Inferior parietal cortex (tissue), 1 donor: ENCODE measurements around the gene MYL12B.
"Not testable (repeated sequence)": the region's sequence is repeated elsewhere in the genome, so short reads cannot be mapped to it uniquely, and the experiment has no call there.

Experiments used
- DNase-seq: peaks from one replicate; pipeline ENCODE4 v3.0.0-alpha.2; 2016; ENCODE audit errors: extremely low spot score

The MYL12B gene

DNA sequence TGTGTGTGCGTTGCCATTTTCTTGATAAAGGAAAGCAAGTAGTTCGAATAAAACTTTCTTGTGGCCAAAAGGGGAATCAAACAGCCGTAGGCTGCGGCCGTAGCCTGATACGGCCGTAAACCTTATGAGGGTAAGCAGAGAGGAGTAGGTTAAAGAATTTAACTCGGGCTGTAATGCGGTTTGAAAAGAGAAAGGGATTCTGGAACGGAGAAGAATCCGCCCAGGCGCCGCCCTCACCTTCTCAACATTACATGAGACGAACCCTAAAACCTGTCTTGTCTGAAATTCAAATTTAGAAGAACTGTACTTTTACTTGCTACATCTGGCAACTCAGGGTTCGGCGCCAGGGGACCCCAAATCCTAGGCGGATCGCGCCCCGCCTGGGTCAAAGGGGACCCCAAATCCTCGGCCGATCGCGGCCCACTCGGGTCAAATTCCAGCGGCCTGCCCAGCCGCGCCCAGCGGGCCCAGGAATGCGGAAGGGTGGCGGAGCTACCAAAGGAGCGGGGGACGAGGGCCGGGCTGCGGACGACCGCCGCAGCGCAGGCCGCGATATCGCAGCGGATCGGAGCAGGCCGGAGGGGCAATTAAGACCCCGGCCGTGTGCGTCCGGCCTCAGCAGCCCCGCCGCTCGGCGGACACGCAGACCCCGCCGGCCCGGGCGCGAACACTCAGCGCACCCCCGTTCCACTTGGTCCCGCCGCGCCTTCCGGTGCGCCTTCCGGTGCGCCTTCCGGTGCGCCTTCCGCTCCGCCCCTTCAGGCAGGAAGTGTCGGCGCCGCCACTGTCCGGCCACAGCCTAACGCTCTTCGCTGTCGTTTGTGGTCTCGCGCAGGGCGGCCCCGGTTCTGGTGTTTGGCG is at the start of gene MYL12B:
TSS of gene MYL12B (plus strand) at position 761 of the 861 bp plus-strand sequence. CDS start 10,766 bp downstream, outside the sequence.
- DNase-seq: peak; percentile 81

DNA sequence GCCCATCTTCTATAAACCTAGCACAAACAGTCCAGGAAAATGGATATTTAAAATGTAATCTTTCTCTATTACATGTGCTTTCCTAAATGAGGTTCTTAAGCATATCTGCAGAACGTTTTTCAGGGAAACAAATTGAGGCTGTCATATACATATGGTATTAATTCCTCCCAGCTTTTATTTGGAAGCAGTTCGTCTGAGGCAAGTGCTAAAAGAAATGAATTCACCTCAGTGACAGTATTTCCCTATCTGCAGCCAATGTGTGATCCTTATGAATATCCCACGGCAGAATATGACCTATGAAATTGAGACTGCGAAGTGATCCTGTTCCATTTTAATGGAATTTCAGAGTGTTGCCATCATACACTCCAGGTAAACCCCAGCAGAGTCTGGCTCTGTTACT is 49.3 kb upstream of the MYL12B start:
- no peak for DNase-seq

- no peak for DNase-seq
These were observed 48.5 kb upstream of the MYL12B start for GRCh38 chr18:3213300-3214059.

GRCh38 chr18:3214855-3215637 is 46.9 kb upstream of the MYL12B start:
- no peak for DNase-seq

GRCh38 chr18:3216987-3217386 is 44.9 kb upstream of the MYL12B start:
- DNase-seq: no peak

DNA sequence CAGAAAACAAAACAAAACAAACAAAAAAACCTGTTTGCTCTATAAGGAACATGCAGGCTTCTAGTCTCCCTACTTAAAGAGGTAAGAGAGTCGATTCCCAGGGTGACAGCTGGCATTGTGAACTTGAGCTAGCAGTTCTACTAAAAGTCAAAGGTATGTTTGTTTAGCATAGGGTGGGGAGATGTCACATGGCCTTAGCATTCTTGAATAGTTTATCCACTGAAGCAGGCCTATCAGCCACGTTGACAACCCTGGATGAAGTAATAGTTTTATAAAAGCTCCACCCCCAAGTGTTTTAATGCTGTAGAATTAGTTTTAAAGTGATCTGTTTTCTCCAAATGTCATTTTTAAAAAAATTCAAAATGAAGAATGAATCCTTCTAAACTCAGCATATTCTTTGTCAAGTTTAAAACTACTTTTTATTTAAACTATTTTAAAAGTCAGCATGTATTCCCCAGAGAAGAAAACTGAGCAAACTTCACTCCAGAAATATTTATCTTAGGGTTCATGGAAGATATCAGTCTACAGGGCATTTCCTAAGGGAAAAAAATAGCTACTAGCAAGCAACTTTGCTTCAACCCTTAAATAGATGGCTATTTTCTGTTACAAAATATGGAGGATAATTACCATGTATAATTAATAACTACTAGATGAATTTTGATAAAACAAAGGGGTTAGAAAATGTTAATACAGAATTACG is 43.8 kb upstream of the MYL12B start:
- DNase-seq: no peak

DNA sequence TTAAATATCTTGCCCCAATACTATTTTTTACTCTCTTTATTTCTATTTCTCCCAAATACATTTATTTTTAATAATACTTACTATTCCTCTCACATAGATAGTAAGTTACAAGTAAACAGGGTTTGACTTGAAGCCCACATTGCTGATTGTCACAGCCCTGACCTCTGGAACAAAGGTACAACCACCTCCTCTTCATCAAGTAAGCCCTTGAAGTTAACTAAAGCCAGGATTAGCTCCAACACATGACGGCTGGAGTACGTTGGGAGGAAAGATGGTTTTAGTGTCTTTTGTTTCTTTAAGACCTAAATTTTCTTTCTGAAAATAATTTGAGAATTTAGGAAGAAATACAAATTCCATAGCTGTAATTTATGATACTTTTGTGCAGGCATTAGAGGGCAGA is 43.1 kb upstream of the MYL12B start:
- DNase-seq: no peak

DNA sequence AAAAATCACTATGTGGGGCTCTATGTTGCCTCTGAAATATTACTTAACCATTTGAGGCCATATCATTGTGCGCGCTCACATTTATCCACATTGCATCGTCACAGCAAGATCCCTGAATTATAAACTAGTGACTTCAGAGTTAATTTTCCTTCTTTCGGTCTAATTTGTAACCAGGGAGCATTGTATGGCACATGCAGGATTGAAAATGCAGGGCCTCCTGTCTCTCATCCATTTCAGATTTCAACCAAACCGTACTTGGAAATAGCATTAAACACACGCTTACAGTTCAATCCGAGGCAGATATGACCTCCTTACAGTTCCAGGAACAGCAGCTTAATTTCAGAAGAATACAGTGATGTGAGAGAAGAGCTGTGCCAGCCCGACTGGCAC is 42.7 kb upstream of the MYL12B start:
- peak; percentile 27 for DNase-seq

DNA sequence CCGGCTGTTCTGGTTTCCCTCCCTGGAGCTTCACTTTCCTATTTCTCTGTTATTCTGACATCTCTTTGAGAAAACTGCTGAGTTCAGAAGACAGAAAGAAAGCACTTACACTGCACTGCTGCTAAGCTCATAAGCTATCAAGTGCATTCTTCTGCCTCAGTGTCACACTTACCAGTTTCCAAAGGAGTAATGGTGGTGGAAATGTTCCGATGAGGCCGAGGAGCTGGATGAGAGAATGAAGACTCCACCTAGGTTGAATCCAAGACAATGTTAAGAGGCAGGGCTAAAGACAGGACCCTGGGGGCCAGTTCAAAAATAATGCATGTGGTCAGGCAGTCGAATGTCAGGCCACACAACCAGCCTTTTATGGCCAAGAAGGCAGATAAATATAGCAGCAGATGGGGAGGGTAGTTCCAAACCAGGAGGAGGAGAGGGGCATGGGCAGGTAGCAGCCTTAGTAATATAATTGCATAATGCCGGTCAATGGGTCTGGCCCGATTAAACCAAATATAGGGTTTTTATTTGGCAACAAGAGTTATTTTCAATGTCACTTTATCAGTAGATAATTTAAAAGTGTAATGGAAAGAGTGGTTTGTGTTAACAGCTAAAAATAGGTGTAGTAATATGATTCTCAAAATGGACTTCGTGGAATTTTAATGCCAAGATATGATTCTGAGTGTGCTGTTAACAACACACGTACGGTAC is 42.1 kb upstream of the MYL12B start, which contains the start of gene MYOM1:
TSS of gene MYOM1 (minus strand) at position 338 of the 705 bp plus-strand sequence. CDS start 4,745 bp downstream, outside the sequence.
- DNase-seq: no peak

DNA sequence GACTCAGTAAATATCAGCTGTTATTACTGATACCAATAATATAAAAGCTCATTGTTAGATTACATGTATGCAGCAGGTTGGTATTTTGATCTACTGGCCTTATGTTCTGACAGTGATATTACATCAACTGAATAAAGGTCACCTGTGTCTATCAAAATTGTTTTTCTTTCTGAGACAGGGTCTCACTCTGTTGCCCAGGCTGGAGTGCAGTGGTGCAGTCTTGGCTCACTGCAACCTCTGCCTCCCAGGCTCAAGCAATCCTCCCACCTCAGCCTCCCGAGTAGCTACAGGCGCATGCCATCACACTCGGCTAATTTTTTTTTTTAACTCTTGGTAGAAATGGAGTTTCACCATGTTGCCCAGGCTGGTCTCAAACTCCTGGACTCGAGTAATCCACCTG is 41.1 kb upstream of the MYL12B start:
- DNase-seq: not testable (repeated sequence)

- no peak for DNase-seq
These were observed 40.4 kb upstream of the MYL12B start for GRCh38 chr18:3221496-3221895.

DNA sequence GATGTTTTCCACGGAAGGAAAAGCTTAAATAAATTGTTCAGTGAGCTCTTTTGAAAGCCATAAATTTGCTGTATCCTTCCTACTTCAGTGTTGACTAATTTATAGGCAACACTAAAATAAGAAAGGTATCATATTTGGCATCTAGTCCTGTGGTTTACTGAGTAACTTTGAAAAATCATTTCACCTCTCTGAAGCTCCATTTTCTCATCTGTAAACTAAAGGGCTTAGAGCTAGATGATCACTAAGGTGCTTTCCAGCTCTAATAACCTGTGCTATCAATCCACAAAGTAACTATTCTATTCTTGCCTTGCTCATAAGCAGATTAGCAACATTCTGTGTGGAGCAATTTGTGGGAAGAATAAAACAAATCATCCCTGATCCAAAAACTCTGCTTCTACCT is 38.6 kb upstream of the MYL12B start:
- DNase-seq: no peak

GRCh38 chr18:3224223-3224622 is 37.7 kb upstream of the MYL12B start:
- no peak for DNase-seq

GRCh38 chr18:3225588-3225987 is 36.3 kb upstream of the MYL12B start:
- DNase-seq: no peak

- DNase-seq: no peak
These were observed 35.9 kb upstream of the MYL12B start for GRCh38 chr18:3226048-3226447.

GRCh38 chr18:3230401-3231334 is 31.3 kb upstream of the MYL12B start:
- no peak for DNase-seq

DNA sequence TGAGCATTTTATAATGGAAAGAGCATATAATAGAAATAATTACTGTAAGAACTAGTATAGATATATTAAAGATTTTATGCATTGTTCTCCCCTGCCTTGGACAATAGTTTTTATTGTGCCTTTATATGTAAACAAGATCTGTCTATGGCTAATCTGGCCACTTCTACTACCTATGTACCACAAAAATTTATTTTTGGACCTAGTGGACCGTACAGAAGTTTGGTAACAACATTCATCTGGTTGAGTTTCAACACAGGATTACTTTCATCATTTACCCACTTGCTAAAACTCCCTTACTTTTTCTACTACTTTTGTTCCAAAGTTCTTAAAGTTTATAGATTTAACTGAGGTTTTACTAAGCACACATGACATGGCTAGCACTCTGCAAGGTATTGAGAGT is 28.9 kb upstream of the MYL12B start:
- DNase-seq: no peak

GRCh38 chr18:3233433-3234168 is 28.3 kb upstream of the MYL12B start:
- no peak for DNase-seq

DNA sequence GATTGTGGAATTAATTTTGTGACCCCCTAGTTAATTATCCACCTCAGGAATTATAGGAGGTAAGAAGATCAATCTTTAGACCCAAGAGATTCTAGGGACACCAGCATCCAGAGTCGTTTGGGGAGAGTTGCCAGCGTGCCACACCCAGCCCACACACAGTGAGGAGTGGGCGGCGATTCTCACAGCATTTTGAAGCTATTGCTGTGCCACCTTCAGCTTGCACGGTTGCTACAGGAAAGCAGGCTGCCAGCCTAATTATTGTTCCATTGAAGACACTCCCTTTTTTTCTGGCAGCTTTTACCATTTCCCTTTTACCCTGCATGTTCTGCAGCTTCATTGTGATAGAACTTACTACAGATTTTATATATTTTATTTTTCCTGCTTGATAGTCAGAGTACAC is 27.5 kb upstream of the MYL12B start:
- no peak for DNase-seq
